Camera-type eye (tissue), 1 donor: ENCODE data around the gene CDH16. TPM values are rescaled to one million over a fixed set of nuclear protein-coding genes. Genes with fewer than 3 reads are reported as not detected.

ENCODE experiments used
- total RNA-seq: library from RNA; depleted of rRNA; stranded (reverse); fragments of >200 nt; gene quantifications from one replicate; pipeline ENCODE4 v1.2.3, GENCODE V29; 2014

The CDH16 gene
- not detected for total RNA-seq

GRCh38 chr16:66918803-66919568 is at the start of gene CDH16:
TSS of gene CDH16 (minus strand) at chr16:66918885. CDS start at chr16:66918065, 820 bp downstream.

GRCh38 chr16:66961065-66961744 is 42.5 kb upstream of the CDH16 start, which contains the start of gene CES3:
TSS of gene CES3 (plus strand) at chr16:66961266. CDS start at chr16:66961308, 42 bp downstream.

GRCh38 chr16:66935314-66936011 is 16.8 kb upstream of the CDH16 start, which contains the start of gene CES2:
TSS of gene CES2 (plus strand) at chr16:66935516. CDS start at chr16:66935636, 120 bp downstream.

GRCh38 chr16:66934138-66934838 is 15.6 kb upstream of the CDH16 start, which contains the start of gene CIAO2B:
TSS of gene CIAO2B (minus strand) at chr16:66934402. CDS start at chr16:66934364, 38 bp downstream.

GRCh38 chr16:66925322-66925840 is 6.7 kb upstream of the CDH16 start, which contains the start of gene RRAD:
TSS of gene RRAD (minus strand) at chr16:66925535. CDS start at chr16:66925179, 356 bp downstream.

GRCh38 chr16:66880288-66881013 is 38.2 kb downstream of the CDH16 start, which contains the start of gene PDP2:
TSS of gene PDP2 (plus strand) at chr16:66880515. CDS start at chr16:66884285, 3,770 bp downstream.

Other genes starting within 250 kb of the CDH16 start
- gene CMTM4, start 222.1 kb downstream of the CDH16 start, total RNA-seq: 43.5 TPM
- 226 TPM for gene DYNC1LI2, start 167.3 kb downstream of the CDH16 start, total RNA-seq
- gene TERB1, start 117.3 kb downstream of the CDH16 start, total RNA-seq: not detected
- 90.3 TPM for gene NAE1, start 87.9 kb downstream of the CDH16 start, total RNA-seq
- not detected for gene CA7, start 74.5 kb downstream of the CDH16 start, total RNA-seq
- gene PDP2, start 38.4 kb downstream of the CDH16 start, total RNA-seq: 12.7 TPM
- gene RRAD, start 6.7 kb upstream of the CDH16 start, total RNA-seq: 52.9 TPM
- gene CIAO2B, start 15.5 kb upstream of the CDH16 start, total RNA-seq: 87.1 TPM
- gene CES2, start 16.6 kb upstream of the CDH16 start, total RNA-seq: 34.1 TPM
- 0.77 TPM for gene CES3, start 42.4 kb upstream of the CDH16 start, total RNA-seq
- gene CES4A, start 69.7 kb upstream of the CDH16 start, total RNA-seq: 8.9 TPM
- 47.7 TPM for gene CBFB, start 110.3 kb upstream of the CDH16 start, total RNA-seq
- 28.2 TPM for gene PHAF1, start 191.1 kb upstream of the CDH16 start, total RNA-seq
- 26.2 TPM for gene B3GNT9, start 232.1 kb upstream of the CDH16 start, total RNA-seq
- 6.3 TPM for gene TRADD, start 241.0 kb upstream of the CDH16 start, total RNA-seq
- 7.9 TPM for gene FBXL8, start 241.1 kb upstream of the CDH16 start, total RNA-seq
- 33.2 TPM for gene HSF4, start 245.9 kb upstream of the CDH16 start, total RNA-seq